VCaP (cell line): ENCODE data around the gene SDK2.

Source experiments
- H3K27ac ChIP-seq: fragments of 450-650 bp; 2 replicates; pipeline ENCODE4 v1.5.1; 2017
- TF ChIP-seq, protein P1 (sequence below): fragments of 450-650 bp; conservative IDR thresholded peaks from 2 replicates; pipeline ENCODE4 v1.5.1; 2017; ENCODE audit warnings: mild to moderate bottlenecking, moderate library complexity

SDK2 gene

DNA sequence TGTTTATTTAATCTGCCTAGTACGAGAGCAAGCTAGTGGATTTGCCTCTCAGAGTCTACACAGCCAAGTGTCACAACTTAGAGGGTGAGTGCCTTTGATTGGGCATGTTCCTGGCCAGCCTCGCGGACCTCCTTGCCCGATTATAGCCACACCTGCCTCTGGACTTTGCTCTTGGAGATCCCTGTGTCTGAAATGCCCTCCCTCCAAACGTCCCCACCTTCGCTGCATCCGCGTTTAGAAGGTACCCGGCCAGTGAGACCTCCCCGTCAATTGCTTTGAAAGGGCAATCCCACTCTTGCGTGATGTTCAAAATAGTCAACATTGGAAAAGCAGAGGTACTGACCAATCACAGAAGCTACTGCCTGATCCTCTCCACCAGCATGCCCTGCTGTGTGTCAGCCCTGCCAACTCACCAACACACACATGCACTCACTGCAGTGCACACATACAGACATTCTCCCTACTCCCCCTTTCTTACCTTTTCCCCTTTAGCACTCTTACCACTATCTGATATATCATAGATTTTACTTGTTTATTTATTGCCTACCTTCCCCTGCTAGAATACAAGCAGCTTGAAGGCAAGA, 6.5 kb upstream of the SDK2 start:
- TF ChIP-seq, protein P1, sequence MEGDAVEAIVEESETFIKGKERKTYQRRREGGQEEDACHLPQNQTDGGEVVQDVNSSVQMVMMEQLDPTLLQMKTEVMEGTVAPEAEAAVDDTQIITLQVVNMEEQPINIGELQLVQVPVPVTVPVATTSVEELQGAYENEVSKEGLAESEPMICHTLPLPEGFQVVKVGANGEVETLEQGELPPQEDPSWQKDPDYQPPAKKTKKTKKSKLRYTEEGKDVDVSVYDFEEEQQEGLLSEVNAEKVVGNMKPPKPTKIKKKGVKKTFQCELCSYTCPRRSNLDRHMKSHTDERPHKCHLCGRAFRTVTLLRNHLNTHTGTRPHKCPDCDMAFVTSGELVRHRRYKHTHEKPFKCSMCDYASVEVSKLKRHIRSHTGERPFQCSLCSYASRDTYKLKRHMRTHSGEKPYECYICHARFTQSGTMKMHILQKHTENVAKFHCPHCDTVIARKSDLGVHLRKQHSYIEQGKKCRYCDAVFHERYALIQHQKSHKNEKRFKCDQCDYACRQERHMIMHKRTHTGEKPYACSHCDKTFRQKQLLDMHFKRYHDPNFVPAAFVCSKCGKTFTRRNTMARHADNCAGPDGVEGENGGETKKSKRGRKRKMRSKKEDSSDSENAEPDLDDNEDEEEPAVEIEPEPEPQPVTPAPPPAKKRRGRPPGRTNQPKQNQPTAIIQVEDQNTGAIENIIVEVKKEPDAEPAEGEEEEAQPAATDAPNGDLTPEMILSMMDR = no peak
- no peak overlapping the region for H3K27ac ChIP-seq

DNA sequence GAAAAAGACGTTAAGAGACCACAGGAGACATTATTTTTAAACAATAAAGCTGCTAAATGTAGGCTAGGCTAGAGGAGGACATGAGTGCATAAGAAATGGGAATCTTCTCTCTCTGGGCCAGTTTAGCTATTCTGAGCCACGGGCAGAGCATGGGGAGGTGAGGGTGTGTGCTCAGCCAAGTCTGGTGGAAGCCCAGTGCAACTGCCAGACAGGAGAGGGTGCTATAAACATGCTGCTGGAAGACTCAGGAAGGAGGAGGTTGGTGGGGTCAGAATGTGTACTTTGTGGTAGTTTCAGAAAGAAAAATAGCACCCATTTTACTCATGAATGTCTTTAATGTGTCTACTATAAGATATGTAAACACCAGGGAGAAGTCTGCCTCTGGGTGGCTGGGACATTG, 5.9 kb upstream of the SDK2 start:
- TF ChIP-seq, protein P1 = peak; percentile 68
- H3K27ac ChIP-seq = no peak overlapping the region

DNA sequence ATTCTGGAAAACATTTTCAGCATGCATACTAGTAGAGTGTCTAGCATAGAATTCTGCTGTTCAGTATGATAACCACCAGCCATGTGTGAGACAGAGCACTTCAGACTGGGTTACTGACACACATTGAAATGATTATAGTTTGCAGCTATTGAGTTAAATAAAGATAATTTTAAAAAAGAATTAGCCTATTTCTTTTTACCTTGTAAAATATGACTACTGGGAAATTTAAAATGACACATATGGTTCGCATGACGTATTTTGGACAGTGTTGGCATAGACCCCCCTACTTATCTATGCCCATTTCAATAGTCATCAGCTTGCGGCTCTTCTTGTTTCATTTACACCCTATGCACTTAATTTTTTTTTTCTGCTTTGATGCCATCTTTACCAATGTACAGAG, 4.7 kb upstream of the SDK2 start:
- TF ChIP-seq, protein P1 = no peak
- H3K27ac ChIP-seq = no peak overlapping the region

DNA sequence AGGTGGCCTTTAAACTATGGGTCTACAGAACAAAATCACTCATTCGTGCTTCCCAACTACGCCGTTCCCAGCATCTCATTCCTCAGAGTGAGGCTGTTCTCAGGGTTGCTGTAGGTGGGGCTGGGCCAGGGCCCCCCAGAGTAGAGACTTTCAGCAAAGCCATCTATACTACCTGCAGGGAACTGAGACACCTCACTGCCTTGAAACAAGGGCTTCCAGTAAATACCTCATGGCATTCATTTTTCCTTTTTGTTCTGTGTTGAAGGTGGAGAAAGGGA, 4.2 kb upstream of the SDK2 start:
- TF ChIP-seq, protein P1 = no peak
- no peak overlapping the region for H3K27ac ChIP-seq

DNA sequence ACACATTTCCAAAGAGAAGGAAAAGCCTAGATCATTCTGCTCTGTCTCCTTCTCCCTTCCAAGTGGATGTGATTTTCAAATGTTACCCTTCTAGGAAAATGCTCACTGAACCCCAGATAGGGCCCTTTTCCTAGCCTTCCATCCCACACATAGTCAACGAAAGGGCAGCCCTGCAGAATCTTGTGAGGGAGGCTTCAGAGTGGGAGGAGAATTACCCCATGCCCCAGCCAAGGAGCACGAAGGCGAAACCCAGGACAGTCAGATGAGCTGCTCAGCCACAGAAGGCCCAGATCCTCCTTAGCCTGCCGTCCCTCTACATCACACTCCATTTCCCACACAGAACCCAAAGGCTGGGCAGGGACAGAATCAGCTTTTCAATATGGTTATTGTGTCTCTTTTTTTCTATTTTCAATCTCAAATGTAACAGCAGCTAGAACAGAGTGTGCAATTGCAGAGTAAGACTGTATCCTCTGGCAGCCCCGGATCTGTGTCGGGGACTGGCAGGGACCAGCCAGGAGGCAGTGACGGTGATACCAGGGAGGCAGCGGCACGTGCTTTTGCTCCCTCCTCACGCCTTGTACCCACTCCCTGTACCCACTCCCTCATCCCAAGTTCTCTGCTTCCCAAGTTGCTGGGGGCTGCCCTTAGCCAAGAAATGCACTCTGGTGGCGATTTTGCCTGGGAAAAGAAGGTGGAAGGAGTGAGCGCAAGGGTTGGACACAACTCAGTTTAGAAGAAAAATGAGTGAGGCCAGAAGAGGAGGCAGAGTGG, 3.7 kb upstream of the SDK2 start:
- no peak overlapping the region for H3K27ac ChIP-seq
- TF ChIP-seq, protein P1 = no peak

DNA sequence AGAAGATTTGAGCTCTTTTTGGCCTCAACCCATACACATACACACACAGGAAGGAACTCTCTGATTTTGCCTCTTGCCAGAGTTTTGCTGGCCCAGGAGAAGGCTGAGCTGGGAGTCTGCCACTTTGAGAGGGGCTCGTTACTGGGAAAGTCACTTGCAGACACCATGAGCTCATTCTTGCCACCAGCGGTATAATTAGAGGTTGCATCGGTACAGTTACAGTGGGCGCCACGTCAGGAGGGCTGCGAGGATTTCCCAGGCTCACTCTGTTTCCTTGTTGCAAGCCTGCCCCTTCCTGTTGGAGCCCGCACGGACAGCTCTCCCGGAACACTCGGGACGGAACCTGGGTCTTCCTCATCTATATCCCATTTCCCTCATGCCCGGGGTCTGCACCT, 3.1 kb upstream of the SDK2 start:
- TF ChIP-seq, protein P1 = no peak
- H3K27ac ChIP-seq = no peak overlapping the region

DNA sequence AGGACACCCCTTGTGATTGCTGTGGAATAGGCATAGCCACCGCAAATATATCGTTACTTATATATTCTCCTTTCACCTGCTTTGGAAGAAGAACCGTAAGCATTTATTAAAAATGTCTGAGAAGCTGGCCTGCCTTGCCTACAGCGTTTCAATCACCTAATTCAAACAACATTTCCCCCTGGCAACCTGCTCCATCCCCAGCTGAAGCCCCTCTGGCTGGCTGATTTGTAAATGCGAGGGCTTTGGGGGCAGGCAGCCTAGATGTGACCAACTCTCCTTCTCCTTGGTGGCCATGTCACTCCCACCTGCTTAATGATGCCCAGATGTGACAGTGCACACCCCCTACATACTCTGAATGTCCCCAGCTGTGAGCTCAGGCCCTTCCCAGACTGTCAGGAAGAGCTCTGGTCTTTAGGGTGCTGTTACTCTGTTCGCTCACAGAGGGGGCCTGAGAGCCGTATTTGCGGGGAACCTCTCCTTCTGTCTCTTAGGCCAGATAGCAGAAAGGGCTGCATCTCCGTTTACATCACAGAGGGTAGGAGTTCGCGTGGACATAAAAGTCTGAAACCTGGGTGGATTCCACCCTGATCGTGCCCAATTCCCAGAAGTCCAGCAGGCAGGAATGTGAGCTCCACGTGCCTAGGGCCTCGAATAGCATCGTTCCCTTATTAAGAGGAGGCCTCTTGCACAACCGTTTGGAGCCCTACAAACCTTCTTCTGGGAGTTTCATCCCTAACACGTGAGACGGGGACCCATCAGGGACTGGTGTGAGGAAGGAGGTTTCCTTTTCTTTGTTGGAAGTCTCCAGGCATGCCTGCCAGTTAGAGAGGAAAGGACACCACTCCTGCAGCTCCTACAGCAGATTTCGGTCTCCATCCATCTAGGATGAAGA, 2.4 kb upstream of the SDK2 start:
- no peak overlapping the region for H3K27ac ChIP-seq

More for the DNA sequence above, 2.4 kb upstream of the SDK2 start:
- TF ChIP-seq, protein P1 = no peak
